Stimulated activated CD4-positive, alpha-beta T cell treated with anti-CD3 and anti-CD28 coated beads, Interleukin-4, amount 100 ng/mL, for 48 hours (primary cell): ENCODE measurements around the gene ENOX2.

Source experiments
- DNase-seq, 2 donors: peaks; one replicate each; pipeline ENCODE4 v3.0.0-alpha.2; 2020; ENCODE audit warnings: low read depth in 2 of 2

ENOX2 gene

DNA sequence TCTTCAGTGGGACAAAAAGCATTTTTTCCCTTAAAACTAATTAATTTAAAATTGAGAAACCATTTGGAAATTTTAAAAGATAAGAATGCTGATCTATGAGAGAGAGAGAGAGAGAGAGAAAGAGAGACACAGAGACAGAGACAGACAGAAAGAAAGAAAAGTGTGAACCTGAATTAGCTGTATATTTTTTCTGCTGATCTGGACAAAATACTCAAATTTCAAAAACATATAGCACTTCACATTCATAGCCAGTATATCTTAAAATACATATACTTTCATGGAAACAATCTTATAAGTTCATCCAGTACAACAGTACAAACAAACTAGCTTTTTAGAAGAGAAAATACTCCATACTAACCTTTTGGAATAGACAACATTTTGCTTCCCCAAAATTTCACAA lies 18.4 kb downstream of the ENOX2 start:
- no peak for DNase-seq

DNA sequence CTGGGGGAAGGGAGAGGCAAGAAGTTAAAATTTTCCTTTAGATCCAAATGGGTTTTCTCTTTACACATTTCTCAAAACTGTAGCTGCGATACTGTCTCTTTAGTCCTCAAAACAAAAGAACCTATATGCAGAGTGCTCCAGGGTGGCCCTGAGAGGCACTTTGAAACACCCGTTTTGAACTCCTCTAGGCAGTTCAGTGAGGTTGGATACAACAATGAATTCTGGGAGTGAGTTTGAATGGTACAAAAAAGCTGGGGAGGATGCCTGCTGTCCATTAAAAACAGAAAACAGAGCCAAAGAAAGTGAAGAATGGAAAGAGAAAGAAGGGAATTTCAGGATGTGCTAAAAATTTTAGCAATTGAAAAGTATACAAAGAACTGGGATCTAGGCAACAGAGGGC lies 23.1 kb downstream of the ENOX2 start:
- DNase-seq = no peak

DNA sequence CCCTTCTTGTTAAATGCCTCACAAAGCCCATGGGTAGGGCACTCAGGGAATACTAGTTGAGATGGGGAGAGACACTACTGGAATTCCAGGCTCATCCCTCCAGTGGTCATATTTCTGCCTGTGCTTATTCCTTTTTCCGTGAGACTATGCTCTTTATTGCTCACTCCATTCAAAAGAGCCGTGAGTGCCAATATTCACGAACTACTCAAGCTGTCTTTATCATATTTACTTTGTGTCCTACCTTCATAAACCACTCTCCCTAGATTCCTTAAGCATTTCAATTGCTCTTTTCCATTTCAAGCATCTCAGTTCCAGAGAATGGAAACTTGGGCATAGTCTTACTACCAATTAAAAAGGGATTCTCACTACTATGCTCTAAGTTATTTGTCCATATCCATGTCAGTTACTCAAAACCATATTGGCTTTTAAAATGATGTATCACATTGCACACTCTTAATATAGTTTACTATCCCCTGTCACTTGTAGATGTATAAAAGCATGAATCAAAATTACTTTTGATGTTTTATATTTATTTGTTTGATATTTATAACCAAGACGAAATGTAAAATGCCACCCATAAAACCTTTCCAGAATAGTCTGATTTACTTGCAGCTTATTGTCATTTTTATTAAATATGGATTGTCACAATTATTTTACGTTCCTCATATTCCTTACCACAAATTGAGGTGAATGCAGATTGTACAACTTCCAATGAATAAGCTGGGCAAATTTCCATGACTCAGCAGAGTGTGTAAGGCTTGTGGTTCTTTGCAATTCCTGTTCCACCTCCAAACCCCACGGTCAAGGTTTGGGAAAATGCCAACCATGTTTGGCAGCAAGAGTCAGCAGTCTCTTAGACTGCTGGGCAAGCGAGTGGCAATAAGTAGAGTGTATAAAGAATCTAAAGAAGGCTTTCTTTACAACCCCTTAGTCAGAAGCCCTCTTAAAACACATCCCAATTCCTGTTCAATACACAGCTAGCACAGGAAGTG lies 24.4 kb downstream of the ENOX2 start:
- DNase-seq = no peak

DNA sequence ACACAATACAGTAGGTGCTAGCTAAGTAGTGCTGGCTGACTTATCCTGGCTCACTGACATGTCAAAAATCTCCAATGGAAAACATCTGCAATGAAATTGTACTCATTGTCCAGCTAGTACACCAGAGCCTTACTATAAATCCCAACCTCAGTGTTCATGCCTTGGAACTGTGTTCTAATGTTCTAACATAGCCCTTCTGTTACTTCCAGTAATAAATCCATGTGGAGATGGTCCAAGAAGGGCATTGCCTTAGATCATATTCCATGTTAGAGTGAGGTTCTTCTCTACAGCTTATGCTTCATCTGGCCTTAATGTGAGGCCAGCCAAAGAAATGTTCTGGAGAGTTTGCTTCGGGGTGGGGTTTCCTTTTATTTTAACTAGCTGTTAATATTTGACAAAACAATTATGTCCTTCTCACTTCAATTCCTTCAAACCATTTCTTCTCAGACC lies 25.1 kb downstream of the ENOX2 start:
- DNase-seq = no peak

DNA sequence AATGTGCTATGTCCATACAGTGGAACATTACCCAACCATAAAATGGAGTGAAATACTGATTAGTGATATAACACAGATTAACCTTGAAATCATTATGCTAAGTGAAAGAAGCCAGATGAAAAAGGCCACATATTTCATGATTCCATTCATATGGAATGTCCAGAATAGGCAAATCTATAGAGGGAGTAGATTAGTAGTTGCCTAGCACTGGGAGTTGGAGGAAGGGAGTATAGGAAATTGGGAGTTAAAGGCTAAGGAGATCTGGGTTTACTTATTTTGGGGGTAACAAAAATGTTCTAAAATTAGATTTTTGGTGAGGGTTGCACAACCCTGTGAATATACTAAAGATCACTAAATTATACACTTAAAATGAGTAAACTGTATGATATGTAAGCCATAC lies 26.8 kb downstream of the ENOX2 start:
- DNase-seq = no peak

DNA sequence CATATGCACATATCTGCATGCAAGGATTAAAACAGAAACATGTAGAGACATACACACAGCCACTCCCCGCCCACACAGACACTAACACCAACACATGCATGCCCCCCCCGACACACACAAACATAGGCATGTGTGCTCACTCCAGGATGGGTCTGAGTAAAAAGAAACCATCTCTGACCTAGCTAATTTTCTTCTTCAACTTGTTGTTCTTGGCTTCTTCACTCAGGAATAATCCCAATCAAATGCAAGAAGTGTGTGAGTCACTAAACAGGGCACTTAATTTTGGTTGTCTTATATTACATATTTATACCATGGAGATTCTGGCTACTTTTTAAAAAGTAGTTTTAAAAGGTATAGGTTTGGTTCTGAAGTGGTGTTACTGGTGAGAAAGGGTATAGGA lies 28.3 kb downstream of the ENOX2 start:
- DNase-seq = no peak

DNA sequence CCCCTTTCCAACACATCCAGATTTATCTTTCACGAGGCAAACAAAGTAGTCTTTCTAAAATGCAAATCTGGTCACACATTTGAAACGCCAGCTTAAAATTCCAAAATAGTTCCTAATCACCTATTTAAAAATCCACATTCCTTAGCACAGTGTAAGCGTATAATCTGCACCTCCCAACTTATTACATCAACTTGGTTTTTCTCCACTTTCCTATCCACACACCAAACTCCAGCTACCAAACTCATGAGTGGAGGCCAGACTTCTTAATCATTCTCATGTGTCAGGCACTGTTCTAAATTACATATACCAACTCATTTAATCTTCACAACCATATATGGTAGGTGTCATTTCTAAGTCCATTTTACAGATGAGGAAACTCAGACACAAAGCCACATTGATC lies 33.8 kb downstream of the ENOX2 start:
- no peak for DNase-seq

DNA sequence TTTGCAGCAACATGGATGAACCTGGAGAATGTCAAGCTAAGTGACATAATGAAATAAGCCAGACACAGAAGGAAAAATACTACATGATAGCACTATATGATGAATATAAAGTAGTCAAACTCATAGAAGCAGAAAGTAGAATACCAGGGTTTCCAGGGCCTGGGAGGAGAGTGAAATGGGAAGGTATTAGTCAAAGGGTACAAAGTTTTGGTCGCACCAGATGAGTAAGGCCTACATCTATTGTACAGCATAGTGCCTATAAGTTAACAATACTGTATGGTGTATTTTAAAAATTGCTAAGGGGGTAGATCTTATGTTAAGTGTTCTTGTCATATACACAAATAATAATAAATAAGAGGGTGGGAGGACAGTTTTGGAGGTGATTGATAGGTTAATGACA lies 41.5 kb downstream of the ENOX2 start:
- DNase-seq = no peak

DNA sequence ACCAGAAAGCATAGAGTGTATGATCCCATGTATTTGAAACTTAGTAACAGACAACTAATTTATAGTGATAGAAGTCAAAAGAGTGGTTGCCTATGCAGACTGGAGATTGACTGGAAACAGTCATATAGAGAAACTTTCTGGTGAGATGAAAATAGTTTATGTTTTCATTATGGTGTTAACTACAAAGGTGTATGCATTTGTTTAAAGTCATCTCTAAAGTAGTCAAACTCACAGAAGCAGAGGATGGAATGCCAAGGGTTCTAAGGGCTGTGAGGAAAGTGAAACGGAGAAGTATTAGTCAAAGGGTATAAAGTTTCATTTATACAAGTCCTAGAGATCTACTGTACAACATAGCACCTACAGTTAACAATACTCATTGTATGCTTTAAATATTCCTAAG lies 45.8 kb downstream of the ENOX2 start:
- no peak for DNase-seq

DNA sequence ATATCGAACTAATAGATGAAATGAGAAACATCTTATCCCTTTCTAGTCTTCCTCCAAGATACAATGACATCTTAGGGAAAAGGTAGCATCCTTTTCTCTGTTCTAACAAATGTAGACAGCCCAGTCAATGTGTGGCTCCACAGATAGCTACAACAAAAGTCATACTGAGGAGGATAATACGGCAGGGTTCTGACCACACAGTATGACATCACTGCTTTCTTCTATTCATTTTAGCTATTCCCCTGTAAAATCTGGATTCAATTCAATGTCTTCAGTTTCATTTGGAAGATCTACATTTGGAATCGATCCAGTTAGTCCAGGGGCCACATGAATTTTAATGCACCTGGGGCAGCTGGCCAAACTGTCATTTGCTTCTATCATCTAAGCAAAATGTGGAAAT lies 51.4 kb downstream of the ENOX2 start:
- DNase-seq = no peak

DNA sequence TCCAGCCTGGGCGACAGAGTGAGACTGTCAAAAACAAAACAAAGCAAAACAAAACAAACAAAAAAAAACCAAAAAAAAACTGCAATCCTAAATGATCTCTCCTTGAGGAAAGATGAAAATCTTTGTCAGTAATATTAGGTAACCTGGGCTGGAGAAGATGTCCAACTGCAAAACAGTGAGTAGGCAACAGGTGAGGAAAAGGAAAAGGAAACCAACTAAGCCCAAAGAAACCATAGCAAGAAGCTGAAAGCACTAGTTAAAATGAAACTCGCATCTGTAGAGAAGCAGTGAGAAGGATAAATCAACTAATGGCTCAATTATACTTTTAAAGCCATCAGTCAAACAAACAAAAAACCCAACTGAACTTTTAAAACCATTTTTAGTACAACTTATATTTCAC lies 54.2 kb downstream of the ENOX2 start:
- no peak for DNase-seq

DNA sequence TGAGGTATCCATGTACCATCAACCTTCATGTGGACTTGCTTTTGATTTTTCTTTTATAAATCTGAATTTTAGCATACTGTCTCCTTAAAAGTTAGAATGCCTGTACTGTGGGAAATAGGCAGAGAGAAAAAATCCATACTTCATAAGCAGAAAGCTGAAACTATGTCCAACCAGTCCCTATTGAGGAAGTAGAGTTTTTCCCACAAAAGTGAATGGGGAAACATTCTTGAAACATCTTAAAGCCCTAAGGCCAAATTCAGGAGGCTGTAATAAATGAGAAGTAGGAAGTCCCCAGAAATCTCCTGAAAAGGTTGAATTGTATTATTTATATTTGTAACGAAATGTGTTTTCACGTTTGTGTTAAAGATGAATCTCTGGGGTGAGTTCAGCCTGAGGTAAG lies 56.3 kb downstream of the ENOX2 start:
- no peak for DNase-seq

DNA sequence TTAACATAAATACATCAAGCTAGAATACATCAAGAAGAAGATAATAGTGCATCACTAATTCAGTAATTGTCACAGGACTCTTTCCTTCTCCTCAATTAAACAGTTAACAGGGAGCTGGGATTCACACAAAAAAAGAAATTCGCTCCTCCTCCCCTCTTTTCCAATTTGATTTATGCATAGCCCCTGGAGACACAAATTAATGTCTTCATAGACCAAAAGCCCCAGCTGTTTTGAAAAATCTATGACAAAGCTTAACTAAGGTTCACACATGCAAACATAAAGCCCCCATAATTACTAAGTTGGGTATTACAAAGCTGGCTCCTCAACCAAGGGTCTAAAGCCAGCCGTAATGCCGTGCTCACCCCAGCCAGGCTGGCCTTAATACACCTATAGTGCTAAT lies 61.2 kb downstream of the ENOX2 start:
- no peak for DNase-seq

DNA sequence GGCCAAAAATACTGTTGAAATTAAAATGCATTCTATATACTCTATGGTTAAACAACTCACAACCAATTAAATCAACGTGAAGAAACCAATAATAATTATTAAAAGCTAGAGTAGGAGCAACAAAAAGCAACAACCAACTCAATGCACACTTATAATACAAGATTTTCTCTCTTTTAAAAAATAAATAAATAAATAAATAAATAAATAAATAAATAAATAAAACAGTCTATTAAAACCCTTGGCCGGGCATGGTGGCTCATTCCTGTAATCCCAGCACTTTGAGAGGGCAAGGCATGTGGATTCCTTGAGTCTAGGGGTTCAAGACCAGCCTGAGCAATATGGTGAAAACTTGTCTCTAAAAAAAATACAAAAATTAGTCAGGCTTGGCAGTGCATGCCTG lies 62.7 kb downstream of the ENOX2 start:
- no peak for DNase-seq

DNA sequence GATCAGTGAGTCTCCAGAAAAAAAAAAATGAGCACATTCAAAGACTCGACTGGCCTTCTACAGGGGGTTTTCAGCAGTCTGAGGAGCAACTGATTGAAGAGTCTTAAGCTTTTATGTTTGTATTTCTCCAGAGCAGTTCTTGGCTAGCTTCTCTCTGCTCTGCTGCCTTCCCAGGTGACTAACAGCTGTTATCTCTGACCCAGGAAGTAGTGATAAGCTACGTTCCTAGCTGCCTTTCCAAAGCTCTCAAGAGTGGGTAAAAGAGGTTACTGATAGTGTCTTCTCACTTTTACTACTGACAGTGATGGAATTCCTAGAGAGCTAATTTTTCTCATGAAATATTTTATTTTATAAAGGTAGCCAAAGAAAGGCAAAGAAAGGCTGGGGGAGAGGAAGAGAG lies 66.6 kb downstream of the ENOX2 start:
- DNase-seq = no peak

DNA sequence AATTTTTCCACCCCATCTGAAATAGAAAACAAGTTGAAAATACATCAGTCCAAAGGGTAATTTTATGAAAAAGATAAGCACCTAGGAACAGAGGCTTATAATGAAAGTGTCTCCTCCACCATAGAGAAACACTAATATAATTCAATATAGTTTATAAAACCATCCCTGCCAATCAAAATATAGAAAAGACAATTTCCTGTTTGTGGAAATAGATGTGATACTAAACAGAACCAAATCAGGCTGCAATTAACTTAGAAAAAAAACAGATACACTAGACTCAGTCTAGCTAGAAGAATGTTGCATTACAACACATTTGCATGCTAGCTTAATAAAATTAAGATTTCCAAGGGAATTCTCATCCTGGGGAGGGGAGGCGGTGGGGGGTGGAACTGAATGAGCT lies 68.2 kb downstream of the ENOX2 start:
- no peak for DNase-seq

DNA sequence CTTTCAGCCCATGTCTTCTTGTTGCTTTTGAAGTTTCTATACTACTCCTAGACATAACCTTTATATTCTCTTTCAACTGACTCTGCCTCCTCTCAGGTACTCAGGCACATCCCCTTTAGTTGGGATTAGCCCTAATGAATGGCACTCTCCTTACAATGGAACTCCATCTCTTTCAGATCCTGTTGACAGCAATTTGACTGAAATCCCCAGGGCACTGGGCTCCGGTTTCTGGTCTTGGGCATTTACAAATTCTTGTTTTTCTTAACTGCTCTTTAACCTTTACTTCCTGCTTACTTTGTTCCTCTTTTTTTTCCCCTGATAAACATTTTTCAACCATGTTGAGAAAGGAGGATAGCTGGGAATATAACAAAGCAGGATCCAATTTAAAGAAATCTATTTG lies 68.9 kb downstream of the ENOX2 start:
- DNase-seq = no peak

DNA sequence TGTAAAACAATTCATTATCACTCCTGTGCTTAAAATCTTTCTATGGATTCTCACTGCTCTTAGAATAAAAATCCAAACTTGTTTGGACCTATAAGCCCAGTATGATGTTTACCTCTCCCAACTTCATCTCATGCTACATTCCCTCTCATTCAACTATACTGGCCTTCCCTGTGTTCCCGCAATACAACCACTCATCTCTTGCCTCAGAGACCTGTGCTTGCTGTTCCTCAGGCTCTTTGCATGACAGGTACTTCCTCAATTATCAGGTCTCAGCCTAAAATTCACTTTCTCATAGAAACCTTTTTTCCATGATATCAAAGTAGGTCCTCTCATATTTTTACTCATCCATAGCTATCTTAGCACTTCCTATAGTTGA lies 71.7 kb downstream of the ENOX2 start:
- no peak for DNase-seq

DNA sequence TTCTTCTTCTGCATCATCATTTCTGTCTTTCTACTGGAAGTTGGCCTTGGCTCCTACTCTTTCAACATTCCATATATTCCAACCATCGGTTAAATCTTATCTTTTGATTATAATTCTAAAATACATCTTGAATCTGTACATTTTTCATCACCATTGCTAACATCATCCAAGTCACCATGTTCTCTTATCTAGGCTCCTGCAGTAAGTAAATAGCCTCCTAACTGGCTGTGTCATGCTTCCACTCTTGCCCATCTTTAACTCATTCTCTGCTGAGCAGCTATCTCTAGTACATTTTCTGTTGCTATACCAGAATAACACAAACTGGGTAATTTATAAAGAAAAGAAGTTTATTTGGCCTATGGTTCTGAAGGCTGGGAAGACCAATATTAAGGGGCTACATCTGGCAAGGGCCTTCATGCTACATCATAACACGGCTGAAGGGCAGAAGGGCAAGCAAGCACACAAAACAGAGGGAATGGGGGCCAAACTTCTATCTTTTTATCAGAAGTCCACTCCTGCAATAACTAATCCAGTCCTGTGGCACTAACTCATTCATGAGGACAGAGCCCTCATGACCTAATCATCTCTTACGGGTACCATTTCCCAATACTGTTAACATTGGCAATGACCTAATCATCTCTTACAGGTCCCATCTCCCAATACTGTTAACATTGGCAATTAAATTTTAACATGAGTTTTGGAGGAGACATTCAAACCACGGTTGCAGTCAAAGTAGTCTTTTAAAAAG lies 72.2 kb downstream of the ENOX2 start:
- DNase-seq = no peak

DNA sequence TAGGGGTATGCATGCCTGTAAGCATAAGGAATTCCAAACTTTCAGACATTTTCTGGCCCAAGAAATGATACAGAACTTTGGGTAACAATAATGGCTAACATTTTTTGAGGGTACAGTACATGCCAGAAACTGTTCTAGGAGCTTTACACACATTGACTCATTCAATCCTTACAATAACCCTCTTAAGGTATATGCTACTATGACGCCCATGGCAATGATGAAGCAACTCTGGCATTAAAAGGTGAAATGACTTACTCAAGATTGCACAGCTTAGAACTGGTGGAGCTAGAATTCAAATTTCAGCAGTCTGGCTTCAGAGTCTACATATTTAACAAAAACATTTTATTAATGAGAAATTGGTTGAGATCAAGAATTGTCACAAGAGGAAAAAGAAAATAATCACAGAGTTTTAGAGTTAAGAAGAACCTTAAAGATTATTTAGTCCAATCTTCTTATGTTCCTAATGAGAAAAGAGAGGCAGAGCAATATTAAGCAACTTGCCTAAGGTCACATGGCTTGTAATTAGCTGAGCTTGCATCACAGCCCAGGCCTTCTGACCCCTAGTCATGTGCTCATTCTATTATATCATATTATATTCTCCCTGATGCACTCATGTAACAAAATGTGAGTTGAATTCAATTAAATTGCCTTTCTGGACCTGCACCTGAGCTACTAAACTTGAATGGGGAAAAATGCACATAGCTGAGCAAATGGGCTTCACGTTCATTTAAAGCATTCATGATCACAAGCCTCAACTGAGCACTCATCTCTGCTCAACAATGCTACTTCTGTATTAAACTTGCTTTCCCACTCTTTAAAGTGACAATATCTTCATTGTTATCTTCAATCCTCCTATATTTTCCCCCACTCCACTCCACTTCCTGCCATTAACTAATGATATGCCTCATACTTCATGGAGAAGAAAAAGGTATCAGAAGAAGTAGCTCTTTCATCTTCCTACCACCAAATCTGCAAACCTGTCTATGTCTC lies 73.2 kb downstream of the ENOX2 start:
- no peak for DNase-seq

DNA sequence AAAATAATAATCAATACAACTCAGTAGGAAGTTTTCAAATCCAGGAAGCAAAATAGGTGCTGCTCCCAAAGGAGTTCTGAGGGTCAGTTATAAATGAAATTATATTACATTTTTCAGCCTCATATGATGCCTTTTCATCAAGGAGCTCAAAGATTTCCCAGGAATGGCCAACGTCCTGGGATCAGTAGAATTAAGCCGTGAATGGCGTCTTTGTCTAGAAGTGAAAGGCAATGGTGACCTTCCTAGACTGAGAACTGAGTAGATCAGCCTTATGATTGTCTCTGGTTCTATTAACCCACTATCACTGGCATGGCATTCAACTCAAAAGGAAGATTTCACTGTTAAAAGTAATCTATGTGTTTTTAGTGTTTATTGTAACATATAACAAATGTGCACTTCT lies 74.4 kb downstream of the ENOX2 start:
- DNase-seq = no peak

DNA sequence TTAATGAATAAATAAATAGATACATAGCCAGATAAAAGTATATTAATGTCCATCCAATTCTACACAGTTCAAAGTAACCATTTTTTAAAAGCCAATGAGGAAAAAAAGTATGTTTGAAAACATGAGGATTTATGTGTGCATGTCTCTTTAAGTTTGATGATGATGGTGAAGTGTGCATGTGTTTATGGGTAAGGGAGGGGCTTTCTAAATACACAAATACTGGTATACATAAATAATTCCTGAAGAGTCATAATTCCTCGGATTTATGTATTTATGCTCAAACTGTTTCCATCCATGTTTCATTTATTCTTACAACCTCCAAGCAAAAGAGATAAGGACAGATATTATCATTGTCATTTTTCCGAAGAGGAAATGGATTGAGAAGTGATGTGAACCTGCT lies 75.4 kb downstream of the ENOX2 start:
- no peak for DNase-seq
